Measurements from ENCODE around the gene LIM2. TPM values are rescaled to one million over a fixed set of nuclear protein-coding genes. Genes with fewer than 3 reads are reported as not detected.

LIM2 gene
- total and polyA plus RNA-seq, 9 of the 15 experiments (the other 6 are each of a cell fraction or from before 2014, with no cell fraction given) = 0.07 to 0.45 (median 0.18) TPM; not detected in 4

DNA sequence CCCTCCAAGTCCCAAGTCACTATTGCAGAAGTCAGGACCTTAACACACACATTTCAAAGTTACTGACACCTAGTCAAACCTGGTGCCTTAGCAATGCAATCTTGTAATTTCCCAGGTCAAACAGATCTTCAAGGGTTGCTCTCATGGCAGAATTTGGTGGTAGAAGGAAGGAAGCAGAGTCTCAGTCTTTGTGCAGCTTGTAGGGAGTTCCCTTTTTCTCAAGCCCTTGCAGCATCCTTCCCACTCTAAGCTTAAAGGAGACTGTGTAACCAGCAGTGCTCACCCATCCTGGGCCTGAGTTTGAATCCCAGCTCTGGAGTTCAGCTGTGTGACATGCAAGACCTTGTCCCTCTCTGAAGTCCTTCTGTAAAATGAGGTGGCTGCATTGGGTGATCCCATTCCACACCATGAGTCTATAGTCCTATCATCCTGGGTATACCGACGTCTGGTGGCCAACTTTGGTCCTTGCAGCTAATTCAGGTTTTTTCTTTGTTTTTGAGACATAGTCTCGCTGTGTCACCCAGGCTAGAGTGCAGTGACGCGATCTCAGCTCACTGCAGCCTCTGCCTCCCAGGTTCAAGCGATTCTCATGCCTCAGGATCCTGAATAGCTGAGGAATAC, 19.8 kb upstream of the LIM2 start (continued):
- TF ChIP-seq, protein P1, sequence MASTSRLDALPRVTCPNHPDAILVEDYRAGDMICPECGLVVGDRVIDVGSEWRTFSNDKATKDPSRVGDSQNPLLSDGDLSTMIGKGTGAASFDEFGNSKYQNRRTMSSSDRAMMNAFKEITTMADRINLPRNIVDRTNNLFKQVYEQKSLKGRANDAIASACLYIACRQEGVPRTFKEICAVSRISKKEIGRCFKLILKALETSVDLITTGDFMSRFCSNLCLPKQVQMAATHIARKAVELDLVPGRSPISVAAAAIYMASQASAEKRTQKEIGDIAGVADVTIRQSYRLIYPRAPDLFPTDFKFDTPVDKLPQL (IDR thresholded peaks at IDR 0.05; ENCODE audit: extremely low read depth, insufficient read length) = no peak
- TF ChIP-seq, protein P2, sequence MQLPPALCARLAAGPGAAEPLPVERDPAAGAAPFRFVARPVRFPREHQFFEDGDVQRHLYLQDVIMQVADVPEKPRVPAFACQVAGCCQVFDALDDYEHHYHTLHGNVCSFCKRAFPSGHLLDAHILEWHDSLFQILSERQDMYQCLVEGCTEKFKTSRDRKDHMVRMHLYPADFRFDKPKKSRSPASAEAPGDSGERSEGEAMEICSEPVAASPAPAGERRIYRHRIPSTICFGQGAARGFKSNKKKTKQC (CRISPR knock-in tag; IDR thresholded peaks at IDR 0.05) = no peak
- TF ChIP-seq, protein P3, sequence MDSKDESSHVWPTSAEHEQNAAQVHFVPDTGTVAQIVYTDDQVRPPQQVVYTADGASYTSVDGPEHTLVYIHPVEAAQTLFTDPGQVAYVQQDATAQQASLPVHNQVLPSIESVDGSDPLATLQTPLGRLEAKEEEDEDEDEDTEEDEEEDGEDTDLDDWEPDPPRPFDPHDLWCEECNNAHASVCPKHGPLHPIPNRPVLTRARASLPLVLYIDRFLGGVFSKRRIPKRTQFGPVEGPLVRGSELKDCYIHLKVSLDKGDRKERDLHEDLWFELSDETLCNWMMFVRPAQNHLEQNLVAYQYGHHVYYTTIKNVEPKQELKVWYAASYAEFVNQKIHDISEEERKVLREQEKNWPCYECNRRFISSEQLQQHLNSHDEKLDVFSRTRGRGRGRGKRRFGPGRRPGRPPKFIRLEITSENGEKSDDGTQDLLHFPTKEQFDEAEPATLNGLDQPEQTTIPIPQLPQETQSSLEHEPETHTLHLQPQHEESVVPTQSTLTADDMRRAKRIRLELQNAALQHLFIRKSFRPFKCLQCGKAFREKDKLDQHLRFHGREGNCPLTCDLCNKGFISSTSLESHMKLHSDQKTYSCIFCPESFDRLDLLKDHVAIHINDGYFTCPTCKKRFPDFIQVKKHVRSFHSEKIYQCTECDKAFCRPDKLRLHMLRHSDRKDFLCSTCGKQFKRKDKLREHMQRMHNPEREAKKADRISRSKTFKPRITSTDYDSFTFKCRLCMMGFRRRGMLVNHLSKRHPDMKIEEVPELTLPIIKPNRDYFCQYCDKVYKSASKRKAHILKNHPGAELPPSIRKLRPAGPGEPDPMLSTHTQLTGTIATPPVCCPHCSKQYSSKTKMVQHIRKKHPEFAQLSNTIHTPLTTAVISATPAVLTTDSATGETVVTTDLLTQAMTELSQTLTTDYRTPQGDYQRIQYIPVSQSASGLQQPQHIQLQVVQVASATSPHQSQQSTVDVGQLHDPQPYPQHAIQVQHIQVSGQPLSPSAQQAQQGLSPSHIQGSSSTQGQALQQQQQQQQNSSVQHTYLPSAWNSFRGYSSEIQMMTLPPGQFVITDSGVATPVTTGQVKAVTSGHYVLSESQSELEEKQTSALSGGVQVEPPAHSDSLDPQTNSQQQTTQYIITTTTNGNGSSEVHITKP (IDR thresholded peaks at IDR 0.05; ENCODE audit: partially characterized antibody) = peak; percentile 80
- no peak for TF ChIP-seq NR4A1 (CRISPR knock-in tag; IDR thresholded peaks at IDR 0.05)
- TF ChIP-seq NR4A1 (tag; IDR thresholded peaks at IDR 0.05) = no peak
- no peak for TF ChIP-seq CREB1 (IDR thresholded peaks at IDR 0.05)
- TF ChIP-seq CREB1 (CRISPR knock-in tag; IDR thresholded peaks at IDR 0.05) = 0 out of 2 replicates have a peak, but pooled peaks have one; percentile 18
- TF ChIP-seq MAFK (IDR thresholded peaks at IDR 0.05; ENCODE audit: low read length) = 0 out of 2 replicates have a peak, but pooled peaks have one; percentile 5
- TF ChIP-seq, protein P4, sequence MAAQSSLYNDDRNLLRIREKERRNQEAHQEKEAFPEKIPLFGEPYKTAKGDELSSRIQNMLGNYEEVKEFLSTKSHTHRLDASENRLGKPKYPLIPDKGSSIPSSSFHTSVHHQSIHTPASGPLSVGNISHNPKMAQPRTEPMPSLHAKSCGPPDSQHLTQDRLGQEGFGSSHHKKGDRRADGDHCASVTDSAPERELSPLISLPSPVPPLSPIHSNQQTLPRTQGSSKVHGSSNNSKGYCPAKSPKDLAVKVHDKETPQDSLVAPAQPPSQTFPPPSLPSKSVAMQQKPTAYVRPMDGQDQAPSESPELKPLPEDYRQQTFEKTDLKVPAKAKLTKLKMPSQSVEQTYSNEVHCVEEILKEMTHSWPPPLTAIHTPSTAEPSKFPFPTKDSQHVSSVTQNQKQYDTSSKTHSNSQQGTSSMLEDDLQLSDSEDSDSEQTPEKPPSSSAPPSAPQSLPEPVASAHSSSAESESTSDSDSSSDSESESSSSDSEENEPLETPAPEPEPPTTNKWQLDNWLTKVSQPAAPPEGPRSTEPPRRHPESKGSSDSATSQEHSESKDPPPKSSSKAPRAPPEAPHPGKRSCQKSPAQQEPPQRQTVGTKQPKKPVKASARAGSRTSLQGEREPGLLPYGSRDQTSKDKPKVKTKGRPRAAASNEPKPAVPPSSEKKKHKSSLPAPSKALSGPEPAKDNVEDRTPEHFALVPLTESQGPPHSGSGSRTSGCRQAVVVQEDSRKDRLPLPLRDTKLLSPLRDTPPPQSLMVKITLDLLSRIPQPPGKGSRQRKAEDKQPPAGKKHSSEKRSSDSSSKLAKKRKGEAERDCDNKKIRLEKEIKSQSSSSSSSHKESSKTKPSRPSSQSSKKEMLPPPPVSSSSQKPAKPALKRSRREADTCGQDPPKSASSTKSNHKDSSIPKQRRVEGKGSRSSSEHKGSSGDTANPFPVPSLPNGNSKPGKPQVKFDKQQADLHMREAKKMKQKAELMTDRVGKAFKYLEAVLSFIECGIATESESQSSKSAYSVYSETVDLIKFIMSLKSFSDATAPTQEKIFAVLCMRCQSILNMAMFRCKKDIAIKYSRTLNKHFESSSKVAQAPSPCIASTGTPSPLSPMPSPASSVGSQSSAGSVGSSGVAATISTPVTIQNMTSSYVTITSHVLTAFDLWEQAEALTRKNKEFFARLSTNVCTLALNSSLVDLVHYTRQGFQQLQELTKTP (IDR thresholded peaks at IDR 0.05; ENCODE audit: low read depth in 1 of 2, partially characterized antibody in 2 of 2) = peak in 1 of 2 experiments; percentile 41
- 0 out of 2 replicates have a peak, but pooled peaks have one; percentile 16 for TF ChIP-seq JUN (IDR thresholded peaks at IDR 0.05; ENCODE audit: borderline replicate concordance, low read depth, low read length)
- no peak for TF ChIP-seq JUN (CRISPR knock-in tag; IDR thresholded peaks at IDR 0.05; ENCODE audit: borderline replicate concordance)
- peak; percentile 66; the same call in 1 of the 2 replicates for TF ChIP-seq ZNF263 (CRISPR knock-in tag; IDR thresholded peaks at IDR 0.05; ENCODE audit: borderline replicate concordance)
- TF ChIP-seq ZNF24 (IDR thresholded peaks at IDR 0.05) = peak; percentile 28; the same call in 1 of the 2 replicates
- TF ChIP-seq SOX6 (IDR thresholded peaks at IDR 0.05) = 0 out of 2 replicates have a peak, but pooled peaks have one; percentile 9
- no peak for TF ChIP-seq KLF13 (tag; IDR thresholded peaks at IDR 0.05; ENCODE audit: borderline replicate concordance, low read depth)
